Medulla oblongata (tissue), 1 donor: ENCODE data around the gene RPRD1B.
"Not testable (repeated sequence)": the region's sequence is repeated elsewhere in the genome, so short reads cannot be mapped to it uniquely, and the experiment has no call there.

ENCODE experiments used
- DNase-seq: peaks from one replicate; pipeline ENCODE4 v3.0.0-alpha.2; 2015; ENCODE audit errors: extremely low spot score

Gene RPRD1B

DNA sequence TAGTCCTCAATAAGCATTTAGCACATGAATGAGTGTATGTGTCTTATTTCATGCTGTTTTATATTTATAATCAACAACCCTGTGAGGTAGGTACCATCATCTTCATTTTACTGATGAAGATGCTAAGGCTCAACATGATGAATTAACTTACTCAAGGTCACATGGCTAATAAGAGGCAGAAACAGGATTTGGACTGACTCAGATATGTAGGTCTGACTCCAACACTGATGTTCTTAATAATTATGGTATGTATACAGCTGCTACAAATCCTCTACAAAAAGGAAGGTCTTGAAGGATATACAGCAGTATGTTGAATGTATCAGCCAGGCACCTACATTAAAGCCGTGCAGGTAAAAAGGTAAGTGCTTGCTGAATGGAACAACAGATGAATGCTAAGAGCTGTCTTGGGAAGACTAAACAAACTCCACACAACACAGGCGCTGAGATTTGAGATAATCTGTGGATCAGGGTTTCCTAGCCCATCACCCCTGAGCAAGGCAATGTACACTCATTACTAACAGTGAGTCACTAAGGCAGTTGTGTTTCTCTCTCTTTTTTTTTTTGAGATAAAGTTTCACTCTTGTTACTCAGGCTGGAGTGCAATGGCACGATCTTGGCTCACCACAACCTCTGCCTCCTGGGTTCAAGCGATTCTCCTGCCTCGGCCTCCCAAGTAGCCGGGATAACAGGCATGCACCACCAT is 32.2 kb upstream of the RPRD1B start:
- no peak for DNase-seq

DNA sequence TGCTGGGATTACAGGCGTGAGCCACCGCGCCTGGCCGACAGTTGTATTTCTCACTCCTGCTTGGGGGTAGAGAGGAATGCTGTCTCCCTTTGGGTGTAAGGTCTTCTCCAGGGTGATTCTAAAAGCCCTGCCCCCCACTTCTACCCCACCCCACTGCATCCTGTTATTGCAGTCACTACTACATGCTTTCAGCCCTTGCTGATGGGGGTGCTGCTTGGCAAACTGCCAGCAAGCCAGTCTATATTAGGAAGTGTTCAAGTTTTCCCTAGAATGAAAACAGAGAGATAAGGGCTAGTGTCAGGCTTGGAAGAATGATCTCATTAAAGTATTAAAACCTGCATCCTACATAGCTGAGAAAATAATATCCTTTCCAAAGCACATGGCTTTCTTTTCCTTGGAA is 31.6 kb upstream of the RPRD1B start:
- no peak for DNase-seq

DNA sequence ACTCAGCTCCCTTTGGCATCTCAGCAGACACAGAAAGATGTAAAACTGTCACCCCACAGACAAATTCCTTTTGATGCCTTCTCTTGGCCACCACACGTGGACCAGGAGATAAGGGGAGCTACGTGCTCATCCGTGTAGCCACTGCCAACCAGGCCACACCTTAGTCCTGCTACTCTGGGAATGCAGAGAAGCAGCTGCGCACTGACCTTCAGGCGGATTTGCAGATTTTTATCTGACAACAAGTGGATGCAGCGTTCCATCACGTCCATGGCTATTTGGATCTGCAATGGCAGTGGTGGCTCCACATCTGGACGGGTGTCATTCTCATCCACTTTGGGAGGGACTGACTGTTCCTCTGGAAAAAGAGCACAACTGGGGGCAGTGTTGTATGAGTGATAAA is 31.1 kb upstream of the RPRD1B start:
- DNase-seq, result no peak

DNA sequence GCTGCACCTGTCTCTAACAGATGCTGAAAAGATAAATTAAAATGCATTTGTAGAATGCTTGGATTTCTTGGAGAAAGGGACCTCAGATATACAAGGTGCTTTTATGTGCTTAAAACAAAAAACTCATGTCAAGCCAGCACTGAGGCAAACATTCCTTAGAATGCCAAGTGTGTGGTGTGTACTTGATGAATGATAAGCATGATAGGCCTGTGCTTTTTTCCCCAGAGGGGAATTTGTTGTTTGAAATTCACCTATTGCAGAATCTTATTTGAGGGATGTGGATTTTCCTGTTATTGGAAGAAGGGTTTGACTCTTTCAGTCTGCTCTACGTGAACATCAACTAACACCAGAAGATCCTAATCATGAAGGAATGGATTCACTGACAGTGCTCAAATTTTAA is 29.1 kb upstream of the RPRD1B start:
- DNase-seq, result no peak

DNA sequence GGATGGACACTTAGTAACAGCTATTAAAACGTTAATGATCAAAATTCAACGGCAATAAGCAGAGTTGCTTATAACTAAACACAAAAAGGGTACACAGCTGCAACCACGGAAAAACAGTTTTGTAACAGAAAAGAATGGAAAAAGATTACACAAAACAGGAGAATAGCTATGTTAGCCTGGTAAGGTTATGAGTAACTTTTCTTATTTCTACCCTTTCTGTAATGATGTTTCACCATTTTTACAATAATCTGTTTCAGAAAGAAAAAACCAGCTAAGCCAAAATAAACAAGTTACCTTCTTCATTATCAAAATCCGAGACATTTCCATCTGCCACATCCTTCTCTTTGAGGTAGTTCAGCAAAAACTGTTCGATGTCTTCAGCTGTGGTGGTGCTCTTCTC is 27.6 kb upstream of the RPRD1B start:
- no peak for DNase-seq

DNA sequence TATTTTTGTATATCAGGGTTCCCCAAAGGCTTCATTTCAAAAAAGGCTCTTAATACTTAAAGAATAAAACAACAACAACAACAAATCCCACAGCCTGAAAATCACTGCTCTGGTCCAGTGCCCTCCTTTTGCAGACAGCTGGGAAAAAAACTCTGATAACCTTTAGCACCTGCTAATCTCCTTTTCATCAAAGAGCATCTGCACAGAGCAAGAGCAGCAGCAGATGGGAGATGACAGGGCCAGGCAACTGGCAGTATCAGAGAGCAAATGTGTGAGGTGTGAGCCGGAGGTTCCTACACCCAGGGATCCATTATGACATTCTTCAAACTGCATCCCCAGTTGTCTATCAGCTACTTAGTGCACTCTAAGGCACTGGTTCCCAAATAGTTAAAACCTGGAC is 26.0 kb upstream of the RPRD1B start:
- DNase-seq, result no peak

DNA sequence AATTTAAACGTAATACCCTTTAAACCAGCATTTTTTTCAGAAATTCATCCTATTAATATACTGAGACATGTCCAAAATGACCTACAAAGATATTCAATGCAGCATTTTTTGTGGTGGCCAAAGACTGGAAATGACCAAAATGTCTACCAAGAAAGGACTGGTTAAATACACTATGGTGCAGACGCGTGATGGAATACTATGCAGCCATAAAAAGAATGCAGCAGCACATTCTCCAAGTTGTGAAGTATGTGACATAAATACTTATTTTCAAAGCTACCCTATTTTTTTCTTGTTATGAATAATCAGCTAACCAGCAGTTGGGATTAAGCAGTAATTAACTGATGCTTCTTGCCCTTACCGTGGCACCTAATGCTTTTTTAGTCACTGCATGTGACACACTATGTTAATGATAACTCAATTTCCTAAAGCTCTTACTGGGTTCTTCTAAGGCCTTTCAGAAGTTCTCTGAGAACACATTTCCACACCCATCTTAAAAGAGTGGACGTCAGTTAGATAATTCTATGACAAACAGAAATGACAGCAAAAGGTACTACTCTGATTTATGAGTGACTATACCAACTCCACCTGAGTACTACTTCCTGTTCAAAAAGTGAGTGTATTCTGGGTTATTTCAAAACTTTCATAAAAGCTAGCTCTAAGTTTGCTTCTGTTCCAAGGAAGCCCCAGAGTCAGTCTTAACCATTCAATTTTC is 25.2 kb upstream of the RPRD1B start:
- no peak for DNase-seq

DNA sequence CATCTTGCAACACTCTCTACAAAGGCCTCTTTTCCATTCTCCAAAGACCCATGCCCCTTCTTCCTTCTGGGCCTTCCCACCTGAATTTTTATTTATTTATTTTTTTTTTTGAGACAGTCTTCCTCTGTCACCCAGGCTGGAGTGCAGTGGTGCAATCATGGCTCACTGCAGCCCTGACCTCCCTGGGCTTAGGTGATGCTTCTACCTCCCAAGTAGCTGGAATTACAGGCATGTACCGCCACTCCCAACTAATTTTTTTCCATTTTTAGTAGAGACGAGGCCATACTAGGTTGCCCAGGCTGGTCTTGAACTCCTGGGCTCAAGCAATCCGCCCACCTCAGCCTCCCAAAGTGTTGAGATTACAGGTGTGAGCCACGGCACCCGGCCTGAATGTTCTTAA is 24.1 kb upstream of the RPRD1B start:
- DNase-seq, result not testable (repeated sequence)

DNA sequence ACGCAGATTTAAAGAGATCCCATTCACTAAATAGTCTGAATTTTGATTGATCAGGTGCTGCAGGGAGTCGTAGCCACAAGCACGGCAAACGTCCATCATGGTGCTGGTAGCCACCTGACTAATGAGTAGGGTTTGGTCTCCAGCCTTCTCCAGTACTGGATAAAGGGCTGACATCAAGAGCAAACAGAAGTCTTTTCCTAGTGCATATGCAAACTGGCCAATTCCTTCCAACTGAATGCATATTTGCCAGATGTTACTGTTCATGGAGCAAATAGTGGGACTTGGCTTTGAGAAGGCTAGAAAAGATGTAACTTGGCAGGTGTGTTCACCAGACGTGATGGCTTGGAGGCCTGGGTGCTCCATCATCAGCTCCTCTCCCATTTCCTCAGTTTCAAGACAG is 21.9 kb upstream of the RPRD1B start:
- no peak for DNase-seq

DNA sequence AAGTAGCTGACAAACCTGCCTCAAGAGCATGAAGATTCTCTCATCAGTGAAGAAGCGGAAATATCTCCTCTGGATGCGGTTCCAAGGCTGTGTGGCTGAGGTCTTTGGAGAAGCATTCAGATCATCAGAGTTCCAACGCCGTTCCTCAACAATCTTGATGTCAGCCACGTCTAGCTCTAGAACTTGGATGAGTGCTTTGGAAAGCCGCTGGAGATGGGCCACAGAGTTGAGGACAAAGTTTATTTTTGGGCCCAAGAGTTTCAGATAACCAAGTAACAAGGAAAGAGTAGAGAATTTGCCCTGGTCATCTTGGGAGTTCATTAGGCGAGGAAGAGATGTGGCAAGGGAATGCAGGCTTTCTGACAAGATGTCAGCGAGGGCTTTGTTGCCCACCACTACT is 21.2 kb upstream of the RPRD1B start:
- no peak for DNase-seq

DNA sequence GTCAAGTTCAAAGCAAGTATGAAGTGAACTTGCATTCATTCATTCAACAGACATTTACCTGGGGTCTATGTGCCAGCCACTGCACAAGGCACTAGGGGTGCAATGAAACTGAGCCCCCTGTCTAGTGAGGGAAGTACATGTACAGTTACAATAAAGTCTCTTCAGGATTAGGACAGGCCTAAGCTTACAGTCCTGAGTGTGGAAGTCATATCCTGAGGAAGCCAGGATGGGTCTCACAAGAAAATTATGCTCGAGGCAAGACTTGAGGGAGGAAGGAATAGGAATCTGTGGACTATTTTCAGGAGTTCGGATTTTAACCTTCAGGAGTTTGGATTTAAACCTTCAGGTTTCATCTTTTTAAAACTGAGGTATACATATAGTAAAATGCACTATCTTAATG is 19.7 kb upstream of the RPRD1B start:
- DNase-seq, result no peak

DNA sequence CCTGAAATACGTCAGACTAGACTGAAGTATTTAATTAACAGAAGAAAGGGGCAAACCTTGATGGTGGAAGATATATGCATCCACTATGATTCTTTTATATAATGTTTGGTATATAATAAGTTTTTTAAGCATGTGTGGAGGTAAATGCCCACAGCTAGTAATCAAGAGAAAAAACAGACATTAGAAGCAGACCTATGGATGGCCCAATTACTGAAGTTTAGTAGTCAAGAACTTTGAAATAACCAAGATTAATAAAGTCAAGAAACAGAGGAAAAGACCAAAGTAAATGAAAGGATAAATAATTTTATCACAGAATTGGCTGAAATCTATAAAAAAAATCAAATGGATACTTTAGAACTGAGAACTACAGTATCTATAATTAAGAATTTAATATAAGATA is 15.6 kb upstream of the RPRD1B start:
- DNase-seq, result no peak

DNA sequence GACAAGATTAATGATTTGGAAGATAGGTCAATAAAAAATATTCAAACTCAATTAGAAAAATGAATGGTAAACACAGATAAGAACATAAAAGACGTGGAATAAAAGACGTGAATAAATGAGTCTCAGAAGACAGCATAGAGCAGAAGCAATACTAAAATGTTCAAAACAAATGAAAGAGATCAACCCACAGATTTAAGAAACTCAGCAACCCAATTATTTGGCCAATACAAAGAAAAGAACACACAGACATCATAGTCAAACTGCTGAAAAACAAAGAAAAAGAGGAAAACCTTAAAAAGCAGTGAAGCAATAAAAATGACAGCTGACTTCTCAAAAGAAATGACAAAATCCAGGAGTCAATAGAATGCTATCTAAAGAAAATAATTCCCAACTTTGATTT is 15.2 kb upstream of the RPRD1B start:
- DNase-seq, result no peak

DNA sequence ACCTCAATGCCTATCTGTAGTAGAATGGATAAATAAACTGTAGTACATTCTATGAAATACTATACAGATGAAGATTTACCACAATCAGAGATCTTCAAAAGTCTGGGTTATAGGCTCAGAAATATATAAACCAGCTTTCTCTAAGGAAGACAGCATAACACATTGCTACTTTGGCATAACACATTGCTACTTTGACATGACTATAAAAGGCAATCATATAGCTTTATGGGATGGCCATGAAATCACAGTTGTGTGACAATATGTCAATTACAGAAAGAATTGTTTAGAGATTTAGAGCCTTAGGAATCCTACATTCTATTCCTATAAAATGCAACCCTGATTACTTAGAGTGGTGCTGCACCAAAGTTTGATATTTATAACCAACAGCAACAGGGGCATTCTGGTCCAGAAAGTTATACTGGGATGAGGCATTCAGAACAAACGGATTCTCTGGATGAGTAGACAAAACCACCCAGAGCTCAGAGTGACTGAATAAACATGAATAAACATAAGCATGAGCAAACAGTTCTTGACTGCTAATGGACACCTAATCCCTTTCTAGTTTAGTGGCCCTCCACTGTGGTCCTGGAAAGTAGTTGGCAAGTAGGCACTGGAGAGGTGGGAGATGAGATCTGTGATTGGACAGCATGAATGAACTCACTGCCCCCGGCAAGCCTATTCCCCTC is 12.3 kb upstream of the RPRD1B start:
- DNase-seq, result no peak

DNA sequence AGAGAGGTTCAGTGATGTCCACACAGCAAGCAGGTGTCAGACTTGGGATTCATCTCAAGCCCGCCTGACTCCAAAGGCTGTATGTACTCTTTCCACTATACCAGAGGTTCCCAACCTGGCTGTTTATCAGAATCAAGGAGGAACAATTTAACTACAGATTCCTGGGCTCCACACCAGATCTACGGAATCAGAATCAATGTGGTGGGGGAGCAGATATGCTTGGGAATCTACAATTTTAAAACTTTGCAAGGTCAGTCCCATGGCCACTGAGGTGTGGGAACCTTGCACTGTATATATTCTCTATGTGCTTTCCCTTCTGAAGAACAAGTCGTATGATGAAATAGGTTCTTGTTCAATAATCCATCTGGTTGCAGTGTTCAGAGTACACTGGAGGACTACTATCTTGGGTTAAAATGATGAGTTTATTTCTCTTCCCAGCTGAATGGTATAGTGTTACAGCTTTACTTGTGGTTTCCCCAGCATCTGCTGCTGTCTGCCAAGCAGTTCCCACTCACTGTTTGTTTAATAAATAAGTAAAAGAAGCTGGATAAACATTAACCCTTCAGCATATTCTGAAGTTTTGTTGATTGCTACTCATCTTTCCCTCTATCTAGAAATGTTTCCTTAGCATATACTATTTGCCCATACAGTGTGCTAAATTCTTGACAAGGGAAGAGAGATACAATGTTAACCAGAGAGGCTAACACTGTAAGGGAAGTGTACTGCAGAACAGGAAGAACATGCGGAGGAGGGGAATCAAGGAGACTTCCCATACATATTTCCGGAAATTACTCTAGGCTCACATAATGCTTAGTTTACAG is 10.2 kb upstream of the RPRD1B start:
- no peak for DNase-seq

DNA sequence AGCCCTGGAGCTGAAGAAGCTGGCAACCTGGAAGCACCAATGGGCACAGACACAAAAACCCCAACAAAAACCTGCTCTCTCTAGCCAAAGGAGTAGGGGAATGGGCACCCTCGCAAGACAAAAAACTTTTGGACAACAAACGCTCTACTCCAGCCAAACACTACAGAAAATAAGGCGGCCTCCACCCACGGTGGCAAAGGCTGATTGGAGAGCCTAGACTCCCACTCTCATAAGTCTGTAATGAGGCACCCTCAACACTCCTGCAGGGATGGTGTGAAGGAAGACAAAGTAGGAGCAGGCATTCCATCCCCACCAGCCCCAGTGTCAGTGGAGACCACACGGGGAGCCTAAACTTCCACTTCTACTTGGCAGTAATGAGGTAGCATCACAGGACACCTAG is 9.1 kb upstream of the RPRD1B start:
- DNase-seq, result no peak

DNA sequence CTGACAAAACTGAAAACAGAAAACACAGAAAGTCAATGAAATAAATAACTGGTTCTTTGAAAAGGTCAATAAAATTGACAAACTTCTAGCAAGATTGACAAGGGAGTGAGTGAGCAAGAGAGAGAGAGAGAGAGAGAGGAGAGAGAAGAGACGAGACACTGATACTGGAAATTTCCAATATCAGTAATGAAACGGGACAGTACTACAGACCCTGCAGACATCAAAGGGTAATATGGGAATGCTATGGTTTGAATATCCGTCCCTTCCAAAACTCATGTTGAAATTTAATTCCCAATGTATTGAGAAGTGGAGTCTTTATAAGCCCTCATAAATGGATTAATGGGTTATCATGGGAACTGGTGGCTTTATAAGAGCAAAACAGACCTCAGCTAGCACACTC is 4.1 kb upstream of the RPRD1B start:
- DNase-seq, result no peak

DNA sequence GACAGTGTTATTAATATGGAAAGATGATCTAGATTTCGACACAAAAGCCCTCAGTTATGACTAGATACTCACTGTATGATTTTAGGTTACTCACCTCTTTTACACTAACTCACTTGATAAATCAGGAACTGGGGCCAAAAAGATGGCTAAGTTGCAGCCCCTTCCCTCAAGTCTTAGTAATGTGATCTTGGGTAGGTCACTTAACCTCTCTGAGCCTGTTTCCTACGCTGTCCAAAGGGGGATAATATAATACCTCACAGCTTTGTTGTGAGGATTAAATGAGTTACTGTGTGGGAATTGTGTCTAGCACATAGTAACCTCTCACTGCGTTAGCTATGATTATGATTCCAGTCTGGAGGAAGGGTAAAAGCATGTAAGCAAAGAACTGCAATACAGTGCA is 1.6 kb upstream of the RPRD1B start:
- DNase-seq, result no peak

DNA sequence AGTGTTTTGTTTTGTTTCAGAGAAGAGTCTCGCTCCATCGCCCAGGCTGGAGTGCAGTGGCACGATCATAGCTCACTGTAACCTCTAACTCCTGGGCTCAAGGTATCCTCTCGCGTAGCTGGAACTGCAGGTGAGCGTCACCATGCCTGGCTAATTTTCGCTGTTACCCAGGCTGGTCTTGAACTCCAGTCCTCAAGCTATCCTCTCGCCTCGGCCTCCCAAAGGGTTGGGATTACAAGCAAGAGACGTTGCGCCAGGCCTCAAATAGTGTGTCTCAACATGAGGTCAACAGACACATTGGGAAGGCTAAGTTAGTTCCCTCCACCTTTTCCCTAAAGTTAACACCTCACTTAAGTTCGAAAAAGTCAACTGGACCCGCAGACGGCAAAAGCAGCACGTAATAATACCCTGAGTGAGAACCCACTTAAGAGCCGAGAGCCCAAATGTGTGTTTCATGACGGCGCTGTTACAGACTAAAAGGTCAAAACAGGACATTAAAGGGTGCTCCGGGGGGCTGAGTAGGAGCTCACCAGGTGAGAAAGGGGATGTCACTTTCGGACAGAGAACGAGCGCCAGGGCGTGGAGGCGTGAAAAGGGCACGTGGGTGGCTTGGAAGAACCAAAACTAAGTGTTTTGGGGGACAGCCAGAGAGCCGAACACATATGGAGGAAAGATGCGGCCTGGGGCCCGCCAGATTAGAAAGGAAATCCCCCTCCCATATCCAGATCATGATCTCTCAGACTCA is 789 bp upstream of the RPRD1B start:
- DNase-seq, result no peak

DNA sequence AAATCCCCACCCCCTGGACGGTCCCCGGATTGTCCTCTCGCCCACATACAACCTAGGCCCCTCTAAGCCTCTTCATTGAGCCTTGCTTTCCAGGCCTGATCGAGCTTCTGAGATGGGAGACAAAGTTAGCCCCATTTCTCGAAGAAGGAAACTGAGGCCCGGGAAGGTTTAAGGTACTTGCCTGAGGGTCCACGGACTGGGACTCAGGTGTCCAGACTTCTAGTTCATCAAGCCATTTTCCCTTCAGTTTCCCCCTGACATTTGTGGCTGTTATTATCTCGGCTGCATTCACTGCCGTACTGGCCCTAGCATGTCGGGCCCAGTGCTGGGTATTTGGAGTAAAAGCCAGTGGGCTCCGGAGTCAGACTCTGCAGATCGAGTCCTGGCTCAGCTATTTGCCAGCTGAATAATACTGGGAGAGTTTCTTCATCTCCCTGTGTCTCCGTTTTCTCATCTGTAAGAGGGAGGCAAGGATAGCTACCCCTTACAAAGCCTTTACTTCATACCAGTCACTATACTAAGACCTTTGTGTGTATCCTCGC is 633 bp downstream of the RPRD1B start:
- peak; percentile 21 for DNase-seq

DNA sequence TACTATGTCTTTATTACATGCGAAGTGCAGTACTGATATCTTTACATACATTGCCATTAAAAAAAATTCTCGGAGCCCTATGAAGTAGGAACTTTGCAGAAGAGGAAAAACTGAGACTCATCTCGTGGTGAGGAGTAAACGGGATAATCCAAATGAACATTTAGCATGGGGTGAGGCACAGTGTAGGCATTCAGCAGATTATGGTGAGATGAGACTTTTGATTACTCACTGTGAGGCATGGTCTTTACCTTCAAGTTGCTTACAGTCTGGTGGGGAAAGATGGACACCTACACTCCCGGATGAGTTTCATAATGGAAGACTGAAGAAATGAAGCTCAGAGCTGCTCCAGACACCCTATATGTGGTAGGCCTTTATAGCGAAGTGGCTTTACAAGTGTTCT is 1.4 kb downstream of the RPRD1B start:
- DNase-seq, result no peak
